ENCODE measurements around the gene TMEM94. TPM values are rescaled to one million over a fixed set of nuclear protein-coding genes. Genes with fewer than 3 reads are reported as not detected.

TMEM94 gene
- total RNA-seq, 1 donor from 2014 or later, result 86.4 TPM

DNA sequence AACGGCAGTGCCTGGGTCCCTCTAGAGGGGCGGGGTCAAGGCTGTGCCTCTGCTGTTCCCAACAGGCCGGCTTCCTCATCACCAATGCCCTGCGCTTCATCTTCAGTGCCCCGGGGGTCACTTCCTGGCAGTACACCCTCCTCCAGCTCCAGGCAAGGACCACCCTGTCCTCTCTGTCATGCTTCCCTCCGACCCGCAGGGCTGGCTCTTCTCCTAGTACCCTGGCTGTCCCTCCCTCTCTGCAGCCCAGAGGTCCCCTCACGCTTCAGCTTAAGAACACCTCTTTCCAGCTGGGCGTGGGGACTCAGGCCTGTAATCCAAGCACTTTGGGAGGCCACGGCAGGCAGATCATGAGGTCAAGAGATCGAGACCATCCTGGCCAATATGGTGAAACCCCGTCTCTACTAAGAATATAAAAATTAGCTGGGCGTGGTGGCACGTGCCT lies 33.1 kb downstream of the TMEM94 start:
- TF ChIP-seq, protein P1, sequence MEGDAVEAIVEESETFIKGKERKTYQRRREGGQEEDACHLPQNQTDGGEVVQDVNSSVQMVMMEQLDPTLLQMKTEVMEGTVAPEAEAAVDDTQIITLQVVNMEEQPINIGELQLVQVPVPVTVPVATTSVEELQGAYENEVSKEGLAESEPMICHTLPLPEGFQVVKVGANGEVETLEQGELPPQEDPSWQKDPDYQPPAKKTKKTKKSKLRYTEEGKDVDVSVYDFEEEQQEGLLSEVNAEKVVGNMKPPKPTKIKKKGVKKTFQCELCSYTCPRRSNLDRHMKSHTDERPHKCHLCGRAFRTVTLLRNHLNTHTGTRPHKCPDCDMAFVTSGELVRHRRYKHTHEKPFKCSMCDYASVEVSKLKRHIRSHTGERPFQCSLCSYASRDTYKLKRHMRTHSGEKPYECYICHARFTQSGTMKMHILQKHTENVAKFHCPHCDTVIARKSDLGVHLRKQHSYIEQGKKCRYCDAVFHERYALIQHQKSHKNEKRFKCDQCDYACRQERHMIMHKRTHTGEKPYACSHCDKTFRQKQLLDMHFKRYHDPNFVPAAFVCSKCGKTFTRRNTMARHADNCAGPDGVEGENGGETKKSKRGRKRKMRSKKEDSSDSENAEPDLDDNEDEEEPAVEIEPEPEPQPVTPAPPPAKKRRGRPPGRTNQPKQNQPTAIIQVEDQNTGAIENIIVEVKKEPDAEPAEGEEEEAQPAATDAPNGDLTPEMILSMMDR (IDR thresholded peaks at IDR 0.05; ENCODE audit: insufficient read depth, low read length, poor library complexity, severe bottlenecking), result no peak
- Histone ChIP-seq H3K27me3 (ENCODE audit: control insufficient read depth, insufficient read depth, low read length) (no peaks in the 10 kb centered on the region), H3K36me3 (ENCODE audit: control insufficient read depth, insufficient read depth, low read length) (no peaks in the 10 kb centered on the region), H3K4me3 (ENCODE audit: low read depth, low read length) (no peak overlapping the region)
- no peak for DNase-seq (ENCODE audit: low read depth)

DNA sequence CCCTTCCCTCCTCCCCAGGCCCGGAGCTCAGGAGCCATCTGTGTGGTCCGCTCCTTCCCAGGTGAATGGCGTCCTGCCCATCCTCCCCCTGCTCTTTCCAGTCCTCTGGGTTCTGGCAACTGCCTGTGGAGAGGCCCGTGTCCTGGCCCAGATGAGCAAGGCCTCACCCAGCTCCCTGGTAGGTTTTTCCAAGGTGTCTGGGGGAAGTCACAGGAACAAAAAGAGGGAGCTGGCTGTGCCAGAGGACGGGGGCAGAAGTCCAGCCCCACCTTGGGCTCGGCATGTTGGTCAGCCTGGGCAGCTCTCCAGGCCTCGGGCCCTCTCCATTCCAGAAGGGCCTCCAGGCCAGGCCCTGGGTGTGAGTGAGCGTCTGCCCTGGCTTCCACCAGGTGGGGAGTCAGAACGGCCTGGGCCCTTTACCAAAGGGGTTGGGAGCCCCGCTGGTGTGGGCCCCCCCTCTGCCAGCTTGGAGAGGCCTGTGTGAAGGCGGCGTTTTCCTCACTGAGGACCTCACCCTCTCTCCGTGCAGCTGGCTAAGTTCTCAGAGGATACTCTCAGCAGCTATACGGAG lies 33.8 kb downstream of the TMEM94 start:
- no peaks in the 10 kb centered on the region for H3K27me3 ChIP-seq (ENCODE audit: control insufficient read depth, insufficient read depth, low read length)

DNA sequence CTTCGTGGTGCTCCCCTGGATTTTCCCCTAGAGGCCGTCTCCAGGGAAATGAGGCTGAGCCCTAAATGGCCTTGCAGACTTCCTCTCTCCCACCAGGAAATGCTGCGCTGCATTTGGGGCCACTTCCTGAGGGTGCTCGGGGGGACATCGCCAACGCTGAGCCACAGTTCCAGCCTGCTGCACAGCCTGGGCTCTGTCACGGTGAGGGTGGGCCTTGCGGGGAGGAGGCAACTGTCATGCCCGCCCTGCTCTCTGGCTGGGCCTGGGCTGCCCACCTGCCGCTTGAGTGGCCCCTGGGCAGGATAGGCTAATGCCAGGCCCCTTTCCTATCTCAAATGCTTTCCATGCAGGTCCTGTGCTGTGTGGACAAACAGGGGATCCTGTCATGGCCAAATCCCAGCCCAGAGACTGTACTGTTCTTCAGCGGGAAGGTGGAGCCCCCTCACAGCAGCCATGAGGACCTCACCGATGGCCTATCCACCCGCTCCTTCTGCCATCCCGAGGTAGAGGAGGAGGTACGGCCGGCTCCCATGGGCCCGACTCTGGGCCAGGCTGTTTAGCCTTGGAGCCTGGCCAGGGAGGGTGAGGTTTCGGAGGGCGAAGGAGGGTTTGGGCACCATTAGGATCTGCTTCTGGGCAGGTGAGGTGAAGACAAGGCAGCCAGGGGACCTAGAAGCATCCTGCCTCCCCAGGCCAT lies 34.7 kb downstream of the TMEM94 start:
- H3K4me3 ChIP-seq (ENCODE audit: low read depth, low read length), result no peak overlapping the region
- TF ChIP-seq, protein P1 (IDR thresholded peaks at IDR 0.05; ENCODE audit: insufficient read depth, low read length, poor library complexity, severe bottlenecking), result no peak
- no peaks in the 10 kb centered on the region for H3K36me3 ChIP-seq (ENCODE audit: control insufficient read depth, insufficient read depth, low read length)
- H3K27me3 ChIP-seq (ENCODE audit: control insufficient read depth, insufficient read depth, low read length), result no peaks in the 10 kb centered on the region
- DNase-seq (ENCODE audit: low read depth), result no peak

More for the DNA sequence above, 33.8 kb downstream of the TMEM94 start:
- H3K4me3 ChIP-seq (ENCODE audit: low read depth, low read length), result no peak overlapping the region
- TF ChIP-seq, protein P1 (IDR thresholded peaks at IDR 0.05; ENCODE audit: insufficient read depth, low read length, poor library complexity, severe bottlenecking), result no peak
- no peaks in the 10 kb centered on the region for H3K36me3 ChIP-seq (ENCODE audit: control insufficient read depth, insufficient read depth, low read length)
- no peak for DNase-seq (ENCODE audit: low read depth)

DNA sequence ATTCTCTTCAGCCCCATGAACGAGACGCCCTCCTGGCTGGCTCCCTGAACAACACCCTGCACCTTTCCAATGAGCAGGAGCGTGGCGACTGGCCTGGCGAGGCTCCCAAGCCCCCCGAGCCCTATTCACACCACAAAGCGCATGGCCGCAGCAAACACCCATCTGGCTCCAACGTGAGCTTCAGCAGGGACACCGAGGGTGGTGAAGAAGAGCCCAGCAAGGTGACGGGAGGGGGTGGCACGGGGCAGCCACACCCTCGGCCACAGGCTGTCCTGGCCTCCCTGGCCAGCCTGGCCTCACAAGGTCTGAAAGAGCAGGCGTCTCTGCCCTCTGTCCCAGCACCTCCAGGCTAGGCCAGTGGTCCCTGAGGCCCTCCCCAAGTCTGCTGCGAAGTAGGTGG lies 35.2 kb downstream of the TMEM94 start:
- H3K27me3 ChIP-seq (ENCODE audit: control insufficient read depth, insufficient read depth, low read length), result no peaks in the 10 kb centered on the region
- TF ChIP-seq, protein P1 (IDR thresholded peaks at IDR 0.05; ENCODE audit: insufficient read depth, low read length, poor library complexity, severe bottlenecking), result no peak
- DNase-seq (ENCODE audit: low read depth), result no peak
- no peaks in the 10 kb centered on the region for H3K36me3 ChIP-seq (ENCODE audit: control insufficient read depth, insufficient read depth, low read length)
- no peak overlapping the region for H3K4me3 ChIP-seq (ENCODE audit: low read depth, low read length)

DNA sequence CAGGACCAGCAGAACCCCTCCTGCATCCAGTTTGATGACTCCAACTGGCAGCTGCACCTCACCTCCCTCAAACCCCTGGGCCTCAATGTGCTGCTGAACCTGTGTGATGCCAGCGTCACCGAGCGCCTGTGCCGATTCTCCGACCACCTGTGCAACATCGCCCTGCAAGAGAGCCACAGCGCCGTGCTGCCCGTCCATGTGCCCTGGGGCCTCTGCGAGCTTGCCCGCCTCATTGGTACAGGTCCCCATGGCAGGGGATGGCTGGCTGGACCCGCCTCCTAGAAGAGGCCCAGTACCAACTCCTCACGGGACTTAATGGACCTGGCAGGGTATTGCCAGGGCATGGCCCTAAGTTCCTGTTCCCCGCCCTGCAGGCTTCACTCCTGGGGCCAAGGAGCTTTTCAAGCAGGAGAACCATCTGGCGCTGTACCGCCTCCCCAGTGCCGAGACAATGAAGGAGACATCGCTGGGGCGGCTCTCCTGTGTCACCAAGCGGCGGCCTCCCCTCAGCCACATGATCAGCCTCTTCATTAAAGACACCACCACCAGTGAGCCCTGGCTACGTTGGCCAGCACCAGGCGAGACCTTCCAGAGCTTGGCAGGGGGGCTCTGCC lies 36.2 kb downstream of the TMEM94 start:
- no peak overlapping the region for H3K4me3 ChIP-seq (ENCODE audit: low read depth, low read length)
- H3K36me3 ChIP-seq (ENCODE audit: control insufficient read depth, insufficient read depth, low read length), result no peaks in the 10 kb centered on the region
- TF ChIP-seq, protein P1 (IDR thresholded peaks at IDR 0.05; ENCODE audit: insufficient read depth, low read length, poor library complexity, severe bottlenecking), result no peak
- DNase-seq (ENCODE audit: low read depth), result no peak
- no peaks in the 10 kb centered on the region for H3K27me3 ChIP-seq (ENCODE audit: control insufficient read depth, insufficient read depth, low read length)

Data from kidney epithelial cell (primary cell).